ENCODE measurements around the gene PRKCZ. TPM values are rescaled to one million over a fixed set of nuclear protein-coding genes. Genes with fewer than 3 reads are reported as not detected.

Gene PRKCZ
- total and polyA plus RNA-seq, 9 donors, result 3.4 to 16.1 (median 5.8) TPM

DNA sequence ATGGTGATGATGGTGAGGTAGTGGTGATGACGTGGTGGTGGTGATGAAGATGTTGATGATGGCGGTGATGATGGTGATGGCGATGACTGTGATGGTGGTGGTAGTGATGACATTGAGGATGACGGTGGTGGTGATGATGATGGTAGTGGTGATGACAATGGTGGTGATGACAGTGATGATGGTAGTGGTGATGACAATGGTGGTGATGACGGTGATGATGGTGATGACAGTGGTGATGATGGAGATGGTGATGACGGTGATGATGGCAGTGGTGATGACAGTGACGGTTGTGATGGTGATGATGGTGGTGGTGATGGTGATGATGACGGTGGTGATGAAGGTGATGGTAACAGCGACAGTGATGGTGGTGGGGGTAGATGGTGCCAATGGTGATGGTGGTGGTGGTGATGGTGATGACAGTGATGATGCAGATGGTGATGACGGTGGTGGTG lies 105.0 kb downstream of the PRKCZ start:
- Histone ChIP-seq H3K4me3 (no peak overlapping the region), H3K36me3 (no peaks in the 10 kb centered on the region), H3K27ac (no peak overlapping the region), H3K4me1 (ENCODE audit: insufficient read depth) (no peaks in the 10 kb centered on the region), H3K27me3 (no peaks in the 10 kb centered on the region), H3K9me3 (no peaks in the 10 kb centered on the region)
- no peak for DNase-seq
- TF ChIP-seq POLR2A (IDR thresholded peaks at IDR 0.05) (no peak), EP300 (IDR thresholded peaks at IDR 0.05) (no peak)
- TF ChIP-seq, protein P1, sequence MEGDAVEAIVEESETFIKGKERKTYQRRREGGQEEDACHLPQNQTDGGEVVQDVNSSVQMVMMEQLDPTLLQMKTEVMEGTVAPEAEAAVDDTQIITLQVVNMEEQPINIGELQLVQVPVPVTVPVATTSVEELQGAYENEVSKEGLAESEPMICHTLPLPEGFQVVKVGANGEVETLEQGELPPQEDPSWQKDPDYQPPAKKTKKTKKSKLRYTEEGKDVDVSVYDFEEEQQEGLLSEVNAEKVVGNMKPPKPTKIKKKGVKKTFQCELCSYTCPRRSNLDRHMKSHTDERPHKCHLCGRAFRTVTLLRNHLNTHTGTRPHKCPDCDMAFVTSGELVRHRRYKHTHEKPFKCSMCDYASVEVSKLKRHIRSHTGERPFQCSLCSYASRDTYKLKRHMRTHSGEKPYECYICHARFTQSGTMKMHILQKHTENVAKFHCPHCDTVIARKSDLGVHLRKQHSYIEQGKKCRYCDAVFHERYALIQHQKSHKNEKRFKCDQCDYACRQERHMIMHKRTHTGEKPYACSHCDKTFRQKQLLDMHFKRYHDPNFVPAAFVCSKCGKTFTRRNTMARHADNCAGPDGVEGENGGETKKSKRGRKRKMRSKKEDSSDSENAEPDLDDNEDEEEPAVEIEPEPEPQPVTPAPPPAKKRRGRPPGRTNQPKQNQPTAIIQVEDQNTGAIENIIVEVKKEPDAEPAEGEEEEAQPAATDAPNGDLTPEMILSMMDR (IDR thresholded peaks at IDR 0.05), result no peak
- WGBS, 3 donors, result 95 to 97% (median 96%) methylated on average over 10 of the region's 10 CpGs
- intact Hi-C loops (cut with DNase I), result no loop called here

DNA sequence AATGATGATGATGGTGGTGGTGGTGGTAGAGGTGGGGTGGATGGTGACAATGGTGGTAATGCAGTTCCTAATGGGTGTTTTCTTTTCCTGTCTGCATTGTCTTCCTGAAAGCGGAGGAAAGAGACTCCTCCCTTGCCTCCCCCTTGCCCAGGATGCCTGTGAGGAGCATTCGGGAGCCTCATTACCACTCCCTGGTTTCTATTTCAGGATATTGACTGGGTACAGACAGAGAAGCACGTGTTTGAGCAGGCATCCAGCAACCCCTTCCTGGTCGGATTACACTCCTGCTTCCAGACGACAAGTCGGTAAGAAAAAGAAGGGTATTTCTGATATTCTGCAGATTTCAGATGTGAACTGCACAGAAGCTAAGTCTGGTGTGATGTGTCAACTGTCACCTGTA lies 105.6 kb downstream of the PRKCZ start:
- Histone ChIP-seq H3K4me1 (ENCODE audit: insufficient read depth) (no peaks in the 10 kb centered on the region), H3K36me3 (no peaks in the 10 kb centered on the region), H3K27ac (no peak overlapping the region), H3K4me3 (no peak overlapping the region), H3K9me3 (no peaks in the 10 kb centered on the region), H3K27me3 (no peaks in the 10 kb centered on the region)
- DNase-seq, result no peak
- TF ChIP-seq EP300 (IDR thresholded peaks at IDR 0.05), result no peak
- TF ChIP-seq POLR2A (IDR thresholded peaks at IDR 0.05), result no peak
- TF ChIP-seq, protein P1 (IDR thresholded peaks at IDR 0.05), result no peak
- 84 to 90% (median 88%) methylated on average over 6 of the region's 6 CpGs for WGBS, 3 donors
- intact Hi-C loops (cut with DNase I), result no loop called here

DNA sequence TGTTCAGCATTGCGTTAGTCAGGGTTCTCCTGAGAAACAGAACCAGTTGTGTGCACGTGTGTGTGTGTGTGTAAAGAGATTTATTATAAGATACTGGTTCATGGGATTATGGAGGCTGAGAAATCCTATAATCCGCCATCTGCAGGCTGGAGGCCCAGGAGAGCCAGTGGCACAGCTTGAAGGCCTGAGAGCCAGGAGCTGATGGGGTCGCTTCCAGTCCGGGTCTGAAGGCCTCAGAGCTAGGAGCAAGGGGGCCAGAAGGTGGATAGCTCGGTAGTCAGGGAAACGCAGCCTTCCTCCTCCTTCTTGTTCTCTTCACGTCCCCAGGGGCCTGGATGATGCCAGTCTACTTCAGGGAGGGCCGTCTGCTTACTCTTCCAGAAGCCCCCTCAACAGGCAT lies 106.7 kb downstream of the PRKCZ start:
- no peak for DNase-seq
- no peaks in the 10 kb centered on the region for H3K9me3 ChIP-seq
- no peak for TF ChIP-seq EP300 (IDR thresholded peaks at IDR 0.05)
- TF ChIP-seq, protein P1 (IDR thresholded peaks at IDR 0.05), result no peak
- no peak for TF ChIP-seq POLR2A (IDR thresholded peaks at IDR 0.05)
- H3K36me3 ChIP-seq, result no peaks in the 10 kb centered on the region
- WGBS, 3 donors, result 82 to 86% (median 85%) methylated on average over 9 of the region's 9 CpGs
- H3K4me3 ChIP-seq, result no peak overlapping the region
- H3K4me1 ChIP-seq (ENCODE audit: insufficient read depth), result no peaks in the 10 kb centered on the region
- intact Hi-C loops (cut with DNase I), result no loop called here
- H3K27ac ChIP-seq, result no peak overlapping the region
- H3K27me3 ChIP-seq, result no peaks in the 10 kb centered on the region

DNA sequence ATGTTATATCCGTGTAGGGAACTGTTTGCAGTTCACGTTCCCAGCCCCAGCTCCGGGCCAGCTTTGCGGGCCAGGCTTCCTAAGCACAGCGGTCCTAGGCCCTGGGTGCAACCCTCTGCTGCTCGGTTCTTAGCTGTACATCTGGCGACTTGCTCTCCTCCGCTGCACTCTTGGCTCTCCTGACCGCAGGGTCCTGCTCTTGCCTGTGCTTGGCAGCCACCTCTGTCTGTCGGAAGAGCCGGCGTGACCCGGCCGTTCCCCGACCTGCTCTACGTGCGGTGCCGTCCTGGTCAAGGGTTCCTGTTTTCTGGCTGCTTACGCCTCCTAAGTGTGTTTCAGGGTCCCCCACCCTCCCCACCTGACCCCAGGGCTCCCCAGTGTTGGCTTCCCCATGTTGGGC lies 107.6 kb downstream of the PRKCZ start:
- H3K27ac ChIP-seq, result no peak overlapping the region

More for the DNA sequence above, 107.6 kb downstream of the PRKCZ start:
- no peaks in the 10 kb centered on the region for H3K36me3 ChIP-seq
- H3K4me3 ChIP-seq, result no peak overlapping the region
- 88 to 92% (median 91%) methylated on average over 19 of the region's 19 CpGs for WGBS, 3 donors
- H3K9me3 ChIP-seq, result no peaks in the 10 kb centered on the region
- TF ChIP-seq, protein P1 (IDR thresholded peaks at IDR 0.05), result no peak
- TF ChIP-seq EP300 (IDR thresholded peaks at IDR 0.05) (no peak), POLR2A (IDR thresholded peaks at IDR 0.05) (no peak)
- no peaks in the 10 kb centered on the region for H3K4me1 ChIP-seq (ENCODE audit: insufficient read depth)
- H3K27me3 ChIP-seq, result no peaks in the 10 kb centered on the region
- no peak for DNase-seq
- intact Hi-C loops (cut with DNase I), result no loop called here
